Body of pancreas (tissue), 4 donors: Measurements from ENCODE around the gene SERPINA10. TPM values are rescaled to one million over a fixed set of nuclear protein-coding genes. Genes with fewer than 3 reads are reported as not detected.

Experiments used
- ATAC-seq: fragments of 150-250 bp; one replicate; pipeline ENCODE4 v1.9.1; 2016
- DNase-seq, 4 donors: peaks; one replicate each; pipeline ENCODE4 v3.0.0-alpha.2; 2019
- H3K27ac ChIP-seq, 4 donors: fragments of 200-600 bp; sonication (generic); 1 replicate in 3 of 4; 2 replicates in 1 of 4; pipeline versions ENCODE4 v1.5.1 to v1.6.1; 2016 to 2019; ENCODE audit warnings: mild to moderate bottlenecking in 1 of 4, mixed read lengths in 1 of 4, moderate library complexity in 1 of 4
- H3K27me3 ChIP-seq, 2 donors: fragments of 200-600 bp; sonication (generic); one replicate each; pipeline ENCODE4 v1.6.0; 2016; ENCODE audit warnings: mild to moderate bottlenecking in 1 of 2
- H3K36me3 ChIP-seq, 2 donors: fragments of 200-600 bp; sonication (generic); replicated peaks in 1 of 2; 2 replicates each; pipeline ENCODE4 v1.5.1; 2016; ENCODE audit warnings: low read depth in 2 of 2; ENCODE audit not compliant: insufficient read depth in 1 of 2
- H3K4me1 ChIP-seq: fragments of 200-600 bp; sonication (generic); one replicate; pipeline ENCODE4 v1.6.0; 2016
- H3K4me3 ChIP-seq, 2 donors: fragments of 200-600 bp; sonication (generic); 1 replicate in 1 of 2; 2 replicates in 1 of 2; pipeline ENCODE4 v1.5.1; 2016 to 2019
- H3K9me3 ChIP-seq, 3 donors: fragments of 200-600 bp; sonication (generic); 1 replicate in 2 of 3; 2 replicates in 1 of 3; pipeline ENCODE4 v1.5.1; 2016
- CTCF ChIP-seq, 7 experiments: fragments of 450-650 bp in 4 of 7; fragments of 200-600 bp in 3 of 7; sonication (generic) in 3 of 7; IDR thresholded peaks; one replicate each; pipeline ENCODE4 v1.5.1; 2016 to 2019; ENCODE audit warnings: antibody characterized with exemption in 7 of 7
- POLR2A ChIP-seq, 3 donors: fragments of 450-650 bp; IDR thresholded peaks; one replicate each; pipeline ENCODE4 v1.6.1; 2016; ENCODE audit warnings: antibody characterized with exemption in 3 of 3, mild to moderate bottlenecking in 2 of 3
- WGBS, 2 donors: methylation state at CpG; one replicate each; pipeline ENCODE4 v1.1.5; 2017; 5-methylcytosine and 5-hydroxymethylcytosine counted together
- intact Hi-C: fragments of 100-400 bp; cut with DNase I; formaldehyde crosslinking; loops from one replicate; pipeline ENCODE4 v1.15.1; 2023
- total RNA-seq, 2 donors: library from RNA; depleted of rRNA; stranded (reverse); fragments of >200 nt; gene quantifications; one replicate each; pipeline ENCODE4 v1.1.0, GENCODE V29; 2016

SERPINA10 gene
- total RNA-seq, 2 donors from 2014 or later, result 3.0 TPM; not detected in 1

GRCh38 chr14:94295360-94296180, 2.5 kb upstream of the SERPINA10 start:
- no peaks in the 10 kb centered on the region for H3K9me3 ChIP-seq
- no peak overlapping the region for H3K4me3 ChIP-seq
- intact Hi-C loops, result no loop called here
- no peaks in the 10 kb centered on the region for H3K36me3 ChIP-seq
- H3K27me3 ChIP-seq, result no peaks in the 10 kb centered on the region
- H3K27ac ChIP-seq, result no peak overlapping the region
- WGBS, 2 donors, result 62 to 64% methylated on average over 9 of the region's 9 CpGs
- TF ChIP-seq CTCF (IDR thresholded peaks at IDR 0.05) (no peak), POLR2A (IDR thresholded peaks at IDR 0.05) (no peak)
- ATAC-seq (no peak), DNase-seq (no peak)
- peaks cover 13% of the 10 kb centered on the region for H3K4me1 ChIP-seq

GRCh38 chr14:94293578-94293924, 483 bp upstream of the SERPINA10 start:
- H3K4me3 ChIP-seq, result no peak overlapping the region
- no peaks in the 10 kb centered on the region for H3K27me3 ChIP-seq
- H3K27ac ChIP-seq, result no peak overlapping the region
- DNase-seq, result no peak
- 50 to 69% methylated on average over 3 of the region's 3 CpGs for WGBS, 2 donors
- TF ChIP-seq CTCF (IDR thresholded peaks at IDR 0.05), result no peak
- TF ChIP-seq POLR2A (IDR thresholded peaks at IDR 0.05), result no peak
- no peak for ATAC-seq
- intact Hi-C loops, result no loop called here
- H3K4me1 ChIP-seq, result peaks cover 13% of the 10 kb centered on the region
- no peaks in the 10 kb centered on the region for H3K36me3 ChIP-seq
- H3K9me3 ChIP-seq, result no peaks in the 10 kb centered on the region

- Histone ChIP-seq H3K27ac (no peak overlapping the region), H3K9me3 (no peaks in the 10 kb centered on the region), H3K36me3 (no peaks in the 10 kb centered on the region), H3K27me3 (no peaks in the 10 kb centered on the region), H3K4me3 (no peak overlapping the region), H3K4me1 (peaks cover 13% of the 10 kb centered on the region)
- DNase-seq, result no peak
- 98 to 100% methylated on average over 2 to 3 of the region's 3 CpGs for WGBS, 2 donors
- ATAC-seq, result no peak
- intact Hi-C loops, result no loop called here
- TF ChIP-seq POLR2A (IDR thresholded peaks at IDR 0.05), result no peak
- TF ChIP-seq CTCF (IDR thresholded peaks at IDR 0.05), result no peak
These were observed 569 bp downstream of the SERPINA10 start for GRCh38 chr14:94292526-94292871.

GRCh38 chr14:94291906-94292525, 1.1 kb downstream of the SERPINA10 start:
- no peaks in the 10 kb centered on the region for H3K9me3 ChIP-seq
- TF ChIP-seq CTCF (IDR thresholded peaks at IDR 0.05), result no peak
- TF ChIP-seq POLR2A (IDR thresholded peaks at IDR 0.05), result no peak
- no peaks in the 10 kb centered on the region for H3K36me3 ChIP-seq
- 81 to 84% methylated on average over 15 of the region's 15 CpGs for WGBS, 2 donors
- no peaks in the 10 kb centered on the region for H3K27me3 ChIP-seq
- H3K4me3 ChIP-seq, result no peak overlapping the region
- ATAC-seq (no peak), DNase-seq (no peak)
- no peak overlapping the region for H3K27ac ChIP-seq
- H3K4me1 ChIP-seq, result peaks cover 13% of the 10 kb centered on the region
- intact Hi-C loops, result no loop called here
